Embryonic facial prominence (tissue), 1 donor: ENCODE results near the gene ANKK1.

ENCODE experiments used
- DNase-seq: peaks from one replicate; pipeline ENCODE4 v3.0.0-alpha.2; 2016; ENCODE audit errors: extremely low spot score

The ANKK1 gene

GRCh38 chr11:113387605-113388211 is at the start of gene ANKK1:
ANKK1 (plus strand) TSS chr11:113387779; CDS start chr11:113387885, 106 bp downstream.
- no peak for DNase-seq

GRCh38 chr11:113338730-113339129 is 48.8 kb upstream of the ANKK1 start:
- no peak for DNase-seq

- DNase-seq, result no peak
Measured at GRCh38 chr11:113339929-113340589, 47.5 kb upstream of the ANKK1 start.

- DNase-seq, result no peak
Measured at GRCh38 chr11:113341388-113342165, 46.0 kb upstream of the ANKK1 start.

- no peak for DNase-seq
Measured at GRCh38 chr11:113345978-113346377, 41.6 kb upstream of the ANKK1 start.

GRCh38 chr11:113349528-113349927 is 38.1 kb upstream of the ANKK1 start:
- no peak for DNase-seq

- no peak for DNase-seq
Measured at GRCh38 chr11:113350336-113351067, 37.1 kb upstream of the ANKK1 start.

GRCh38 chr11:113351068-113351450 is 36.5 kb upstream of the ANKK1 start:
- no peak for DNase-seq

GRCh38 chr11:113351480-113351879 is 36.1 kb upstream of the ANKK1 start:
- no peak for DNase-seq

GRCh38 chr11:113356203-113356602 is 31.4 kb upstream of the ANKK1 start:
- DNase-seq, result no peak

- DNase-seq, result no peak
Measured at GRCh38 chr11:113363406-113363805, 24.2 kb upstream of the ANKK1 start.

GRCh38 chr11:113363996-113364641 is 23.5 kb upstream of the ANKK1 start:
- DNase-seq, result no peak

GRCh38 chr11:113365895-113366294 is 21.7 kb upstream of the ANKK1 start:
- DNase-seq, result no peak

- DNase-seq, result no peak
Measured at GRCh38 chr11:113369411-113369810, 18.2 kb upstream of the ANKK1 start.

- DNase-seq, result no peak
Measured at GRCh38 chr11:113370634-113371033, 16.9 kb upstream of the ANKK1 start.

- DNase-seq, result no peak
Measured at GRCh38 chr11:113372309-113372708, 15.3 kb upstream of the ANKK1 start.

- no peak for DNase-seq
Measured at GRCh38 chr11:113373306-113373705, 14.3 kb upstream of the ANKK1 start.

- no peak for DNase-seq
Measured at GRCh38 chr11:113373981-113374560, 13.5 kb upstream of the ANKK1 start.

- no peak for DNase-seq
Measured at GRCh38 chr11:113375402-113375801, 12.2 kb upstream of the ANKK1 start.

- no peak for DNase-seq
Measured at GRCh38 chr11:113376156-113376555, 11.4 kb upstream of the ANKK1 start.

GRCh38 chr11:113377681-113378412 is 9.7 kb upstream of the ANKK1 start:
- no peak for DNase-seq
